Measurements from ENCODE around the gene OPA3.

The OPA3 gene

GRCh38 chr19:45492137-45492626 lies 92.4 kb downstream of the OPA3 start:
- TF ChIP-seq CTCF (IDR thresholded peaks at IDR 0.05; ENCODE audit: insufficient read depth, low read depth, low read length, missing control alignments): no peak
- no peak for DNase-seq (ENCODE audit: low read depth)
- H3K4me3 ChIP-seq (ENCODE audit: low read length): peak overlapping the region; percentile 59

DNA sequence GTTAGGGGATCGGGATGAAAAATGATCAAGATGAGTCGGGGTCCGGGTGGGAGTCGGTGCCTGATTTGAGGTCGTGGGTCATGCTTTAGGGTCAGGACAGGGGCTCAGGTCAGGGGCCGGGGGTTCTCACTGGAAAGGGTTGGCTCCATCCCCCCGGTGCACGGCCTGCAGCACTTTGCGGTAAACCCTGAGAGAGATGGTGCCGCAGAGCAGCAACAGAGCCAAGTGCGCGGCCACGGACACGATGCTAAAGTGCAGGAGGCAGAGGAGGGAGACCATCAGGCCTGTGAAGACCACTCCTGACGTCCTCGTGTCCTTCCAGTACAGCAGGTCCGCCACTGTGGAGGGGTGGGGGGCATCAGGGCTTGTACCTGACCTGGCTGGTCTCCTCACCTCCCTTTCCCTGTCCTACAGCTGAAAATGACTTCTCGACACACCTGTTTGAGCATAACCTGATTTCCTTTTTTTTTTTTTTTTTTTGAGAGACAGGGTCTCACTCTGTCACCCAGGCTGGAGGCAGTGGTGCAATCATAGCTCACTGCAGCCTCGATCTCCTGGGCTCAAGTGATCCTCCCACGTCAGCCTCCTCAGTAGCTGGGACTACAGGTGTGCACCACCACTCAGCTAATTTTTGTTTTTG lies 95.3 kb downstream of the OPA3 start:
- TF ChIP-seq CTCF (IDR thresholded peaks at IDR 0.05; ENCODE audit: insufficient read depth, low read depth, low read length, missing control alignments): no peak

GRCh38 chr19:45488708-45489107 lies 95.9 kb downstream of the OPA3 start:
- no peak overlapping the region for H3K4me3 ChIP-seq (ENCODE audit: low read length)
- no peak for TF ChIP-seq CTCF (IDR thresholded peaks at IDR 0.05; ENCODE audit: insufficient read depth, low read depth, low read length, missing control alignments)
- DNase-seq (ENCODE audit: low read depth): no peak

More for the DNA sequence above, 95.3 kb downstream of the OPA3 start:
- DNase-seq (ENCODE audit: low read depth): no peak
- no peak overlapping the region for H3K4me3 ChIP-seq (ENCODE audit: low read length)

GRCh38 chr19:45485305-45486077 lies 99.1 kb downstream of the OPA3 start:
- DNase-seq (ENCODE audit: low read depth): peak; percentile 96
- TF ChIP-seq CTCF (IDR thresholded peaks at IDR 0.05; ENCODE audit: insufficient read depth, low read depth, low read length, missing control alignments): peak; percentile 96
- H3K4me3 ChIP-seq (ENCODE audit: low read length): peak overlapping the region; percentile 78

DNA sequence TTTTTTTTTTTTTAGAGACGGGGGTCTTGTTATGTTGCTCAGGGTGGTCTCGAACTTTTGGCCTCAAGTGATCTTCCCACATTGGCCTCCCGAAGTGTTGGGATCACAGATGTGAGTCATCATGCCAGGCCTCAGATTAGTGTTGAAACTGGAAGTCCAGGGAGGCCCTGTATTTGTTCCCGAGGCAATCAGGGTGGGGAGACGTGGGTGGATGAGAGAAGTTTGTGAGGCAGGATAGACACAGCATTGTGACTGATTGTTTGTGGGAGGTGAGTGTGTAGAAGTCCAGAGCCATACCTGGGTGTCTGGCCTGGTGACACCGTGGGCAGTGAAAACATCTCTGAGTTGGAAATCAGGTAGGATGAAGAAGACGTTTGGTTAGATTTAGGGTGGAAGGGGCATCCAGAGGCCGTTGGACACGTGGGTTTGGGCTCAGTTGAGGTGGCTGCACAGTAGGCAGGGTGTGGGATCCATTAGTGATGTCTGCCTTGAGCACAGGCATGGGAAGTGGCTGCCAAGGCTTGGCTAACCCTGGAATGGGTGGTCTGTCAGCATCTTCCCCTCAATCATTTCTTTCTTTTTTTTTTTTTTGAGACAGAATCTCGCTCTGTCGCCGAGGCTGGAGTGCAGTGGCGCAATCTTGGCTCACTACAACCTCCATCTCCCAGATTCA lies 100.2 kb downstream of the OPA3 start:
- H3K4me3 ChIP-seq (ENCODE audit: low read length): no peak overlapping the region
- TF ChIP-seq CTCF (IDR thresholded peaks at IDR 0.05; ENCODE audit: insufficient read depth, low read depth, low read length, missing control alignments): no peak
- peak; percentile 88 for DNase-seq (ENCODE audit: low read depth)

- DNase-seq (ENCODE audit: low read depth): no peak
- no peak for TF ChIP-seq CTCF (IDR thresholded peaks at IDR 0.05; ENCODE audit: insufficient read depth, low read depth, low read length, missing control alignments)
- no peak overlapping the region for H3K4me3 ChIP-seq (ENCODE audit: low read length)
Measured at GRCh38 chr19:45483033-45483432, 101.6 kb downstream of the OPA3 start.
